ENCODE results near the gene GPR18.
"Not testable (repeated sequence)": the region's sequence is repeated elsewhere in the genome, so short reads cannot be mapped to it uniquely, and the experiment has no call there.

GPR18 gene

DNA sequence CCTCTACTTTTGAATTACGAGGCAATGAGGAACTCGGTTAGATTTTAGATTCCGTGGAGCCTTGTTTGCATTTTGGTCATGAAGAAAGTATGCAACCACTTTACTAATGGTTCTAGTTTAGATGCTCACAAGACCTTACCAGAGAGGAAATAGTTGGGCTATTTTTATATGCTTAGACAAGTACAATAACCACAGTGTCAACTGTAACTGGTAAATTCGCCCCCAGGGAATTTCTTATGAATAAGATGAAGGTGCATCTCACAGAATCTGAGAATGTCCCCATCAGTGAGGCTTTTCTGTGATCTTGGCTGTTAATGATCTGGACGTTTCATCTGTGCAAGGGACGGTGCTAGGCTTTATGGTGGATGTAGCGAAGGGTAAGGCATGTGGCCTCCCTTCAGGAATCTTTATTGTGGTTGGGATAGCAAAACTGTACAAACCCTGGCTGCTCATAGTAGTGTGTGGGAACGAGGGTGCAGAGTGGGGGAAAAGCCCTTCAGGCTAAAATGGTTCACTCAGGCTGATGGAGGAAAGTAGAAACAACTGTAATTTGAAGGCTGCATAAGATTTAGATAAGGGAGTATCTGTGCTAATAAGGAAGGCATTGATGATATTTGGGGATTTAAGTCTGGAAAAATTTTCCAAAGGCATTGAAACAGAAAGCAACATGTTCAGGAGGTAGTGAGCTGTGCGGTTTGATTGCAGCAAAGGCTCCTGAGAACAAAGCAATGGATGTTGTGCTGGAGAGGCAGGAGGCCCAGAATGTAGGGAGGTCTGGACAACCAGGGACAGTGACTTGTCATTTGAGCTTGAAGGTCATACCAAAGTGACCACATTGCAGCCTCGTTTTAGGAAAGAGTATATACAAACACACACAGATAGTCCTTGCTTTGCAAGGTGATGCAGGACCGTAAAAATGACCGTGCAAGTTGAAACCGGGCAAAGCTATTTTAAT lies 29.2 kb downstream of the GPR18 start:
- DNase-seq (ENCODE audit: low spot score): peak; percentile 75

DNA sequence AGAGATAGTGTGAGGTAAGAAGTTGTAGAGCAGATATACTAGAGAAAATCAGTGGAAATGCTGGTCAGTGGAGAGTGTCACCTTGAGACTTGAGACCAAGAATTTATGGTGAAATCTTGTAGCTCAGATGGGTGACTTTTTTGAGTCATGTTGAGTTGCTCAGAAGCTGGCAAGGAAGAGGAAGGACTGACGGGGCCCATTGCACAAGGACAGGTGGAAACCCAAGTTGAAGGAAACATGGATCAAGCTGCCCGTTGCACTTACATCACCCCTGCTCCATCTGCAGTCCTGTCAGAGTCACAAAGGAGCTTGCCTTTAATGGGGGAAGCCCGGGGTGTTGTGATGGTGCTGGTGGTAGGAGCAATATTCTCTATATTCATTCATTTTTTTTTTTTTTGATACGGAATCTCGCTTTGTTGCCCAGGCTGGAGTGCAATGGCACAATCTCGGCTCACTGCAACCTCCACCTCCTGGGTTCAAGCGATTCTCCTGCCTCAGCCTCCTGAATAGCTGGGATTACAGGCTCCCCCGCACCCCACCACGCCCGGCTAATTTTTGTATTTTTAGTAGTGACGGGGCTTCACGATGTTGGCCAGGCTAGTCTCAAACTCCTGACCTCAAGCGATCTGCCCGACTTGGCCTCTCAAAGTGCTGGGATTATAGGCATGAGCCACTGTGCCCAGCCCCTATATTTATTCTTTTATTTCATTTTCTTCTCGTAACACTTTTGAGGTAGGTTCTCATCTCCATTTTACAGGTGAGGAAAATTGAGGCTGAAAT lies 30.1 kb downstream of the GPR18 start:
- no peak for DNase-seq (ENCODE audit: low spot score)

DNA sequence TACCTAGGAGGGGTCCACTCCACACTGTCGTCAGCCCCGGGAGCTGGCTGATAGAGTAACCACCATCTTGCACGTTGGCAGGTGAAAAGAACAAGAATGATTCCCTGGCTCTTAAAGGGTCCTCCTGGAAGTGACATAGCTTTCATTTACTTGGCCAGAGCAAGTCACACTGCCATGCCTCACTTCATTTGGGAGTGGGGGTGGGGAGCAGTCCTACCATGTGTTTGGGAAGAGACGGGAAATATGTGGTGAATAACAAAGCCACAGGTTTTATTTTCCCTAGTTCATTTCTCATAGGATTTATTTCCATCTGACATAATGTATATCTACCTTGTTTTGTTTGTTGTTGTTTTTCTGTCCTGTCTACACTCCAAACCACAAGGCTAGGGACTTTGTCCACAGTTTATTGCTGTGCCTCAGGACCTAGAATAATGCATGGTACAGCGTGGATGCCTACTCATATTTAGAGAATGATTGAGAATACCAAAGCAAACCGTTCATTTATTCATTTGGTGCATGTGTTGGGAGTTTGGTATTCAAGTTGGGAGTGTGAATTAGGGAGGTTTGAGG lies 30.8 kb downstream of the GPR18 start:
- no peak for DNase-seq (ENCODE audit: low spot score)

DNA sequence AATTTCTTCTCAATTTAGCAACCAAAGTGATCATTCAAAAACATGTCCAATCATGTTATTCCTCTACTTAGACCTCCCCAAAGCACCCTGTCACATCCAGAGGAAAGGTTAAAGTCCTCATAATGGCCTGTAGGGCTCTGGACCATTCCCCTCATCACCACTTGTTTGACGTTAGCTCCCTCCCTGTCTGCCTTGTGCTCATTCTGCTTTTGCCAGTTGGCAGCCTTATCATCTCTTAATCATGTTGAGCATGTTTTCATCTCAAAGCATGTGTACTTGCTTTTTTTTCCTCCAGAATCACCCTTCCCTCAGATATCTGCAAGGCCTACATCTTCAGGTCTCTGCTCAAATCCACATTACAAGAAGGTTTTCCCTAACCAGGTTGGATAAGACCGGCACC lies 31.7 kb downstream of the GPR18 start:
- DNase-seq (ENCODE audit: low spot score): no peak

DNA sequence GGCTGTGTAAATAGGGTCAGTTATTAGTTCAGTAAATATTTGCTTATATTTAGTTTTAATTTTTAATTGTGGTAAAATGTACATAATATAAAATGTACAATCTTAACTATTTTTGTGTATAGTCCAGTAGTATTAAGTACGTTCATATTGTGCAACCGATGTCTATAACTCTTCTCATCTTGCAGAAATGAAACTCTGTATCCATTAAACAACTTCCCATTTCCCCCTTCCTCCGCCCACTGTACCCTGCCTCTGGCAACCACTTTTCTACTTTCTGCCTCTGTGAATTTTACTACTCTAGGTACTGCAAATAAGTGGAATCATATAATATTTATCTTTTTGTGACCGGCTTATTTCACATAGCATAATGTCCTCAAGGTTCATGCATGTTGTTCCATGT lies 33.1 kb downstream of the GPR18 start:
- no peak for DNase-seq (ENCODE audit: low spot score)

DNA sequence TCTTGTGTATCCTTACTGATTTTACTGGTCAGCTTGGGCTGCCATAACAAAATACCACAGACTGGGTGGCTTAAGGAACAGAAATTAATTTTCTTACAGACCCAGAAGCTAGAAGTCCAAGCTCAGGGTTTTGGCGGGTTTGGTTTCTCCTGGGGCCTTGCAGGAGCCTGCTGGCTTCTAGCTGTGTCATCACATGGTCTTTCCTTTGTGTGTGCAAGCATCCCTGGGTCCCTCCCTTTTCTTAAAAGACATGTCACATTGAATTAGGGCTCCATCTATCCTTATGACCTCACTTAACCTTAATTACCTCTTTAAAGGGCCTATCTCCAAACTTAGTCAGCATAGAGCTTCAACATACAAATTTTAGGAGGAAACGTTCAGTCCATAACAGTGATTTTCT lies 34.2 kb downstream of the GPR18 start:
- no peak for DNase-seq (ENCODE audit: low spot score)

DNA sequence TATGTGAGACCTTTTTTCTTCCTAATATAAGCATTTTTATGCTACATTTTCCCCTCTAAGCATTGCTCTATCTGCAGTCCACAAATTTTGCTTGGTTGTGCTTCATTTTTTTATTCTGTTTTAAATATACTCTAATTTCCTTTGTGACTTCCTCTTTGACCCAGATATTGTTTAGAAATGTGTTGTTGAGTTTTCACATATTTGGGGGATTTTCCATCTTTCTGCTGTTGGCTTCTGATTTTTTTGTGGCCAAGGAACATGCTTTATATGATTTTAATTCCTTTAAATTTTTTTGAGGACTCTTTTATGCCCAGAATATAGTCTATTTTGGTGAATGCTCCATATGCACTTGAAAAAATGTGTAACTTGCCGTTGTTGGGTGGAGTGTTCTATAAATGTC lies 34.6 kb downstream of the GPR18 start:
- DNase-seq (ENCODE audit: low spot score): no peak

DNA sequence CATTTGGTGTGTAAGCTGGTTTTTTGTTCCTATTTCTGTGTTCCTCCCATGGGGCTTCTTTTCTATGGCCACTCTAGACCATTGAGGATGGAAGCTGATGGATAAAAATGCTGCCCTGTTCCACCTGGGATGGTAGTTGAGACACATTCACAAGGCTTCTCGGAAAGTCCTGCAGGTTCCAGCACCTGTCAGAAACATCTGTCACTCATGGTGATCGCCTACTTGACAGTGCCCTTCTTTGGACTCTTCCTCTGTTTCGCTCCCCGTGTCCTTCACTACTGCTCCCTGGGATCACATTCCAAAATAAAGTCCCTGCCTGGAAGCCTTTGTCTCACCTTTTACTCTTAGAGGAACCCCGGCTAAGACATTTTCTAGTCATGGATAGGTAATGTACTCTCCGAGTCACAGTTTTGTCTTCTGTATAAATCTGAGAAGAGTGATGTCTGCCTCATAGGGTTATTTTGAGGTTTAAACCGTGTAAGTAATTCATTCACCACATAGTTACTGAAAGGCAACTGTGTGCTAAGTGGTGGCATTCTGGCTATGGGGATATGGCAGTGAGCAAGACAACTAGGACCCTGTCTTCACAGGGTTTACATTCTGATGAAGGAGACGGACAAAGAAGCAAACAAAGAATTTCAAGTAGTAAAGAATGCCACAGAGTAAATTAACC lies 36.5 kb downstream of the GPR18 start:
- DNase-seq (ENCODE audit: low spot score): no peak

DNA sequence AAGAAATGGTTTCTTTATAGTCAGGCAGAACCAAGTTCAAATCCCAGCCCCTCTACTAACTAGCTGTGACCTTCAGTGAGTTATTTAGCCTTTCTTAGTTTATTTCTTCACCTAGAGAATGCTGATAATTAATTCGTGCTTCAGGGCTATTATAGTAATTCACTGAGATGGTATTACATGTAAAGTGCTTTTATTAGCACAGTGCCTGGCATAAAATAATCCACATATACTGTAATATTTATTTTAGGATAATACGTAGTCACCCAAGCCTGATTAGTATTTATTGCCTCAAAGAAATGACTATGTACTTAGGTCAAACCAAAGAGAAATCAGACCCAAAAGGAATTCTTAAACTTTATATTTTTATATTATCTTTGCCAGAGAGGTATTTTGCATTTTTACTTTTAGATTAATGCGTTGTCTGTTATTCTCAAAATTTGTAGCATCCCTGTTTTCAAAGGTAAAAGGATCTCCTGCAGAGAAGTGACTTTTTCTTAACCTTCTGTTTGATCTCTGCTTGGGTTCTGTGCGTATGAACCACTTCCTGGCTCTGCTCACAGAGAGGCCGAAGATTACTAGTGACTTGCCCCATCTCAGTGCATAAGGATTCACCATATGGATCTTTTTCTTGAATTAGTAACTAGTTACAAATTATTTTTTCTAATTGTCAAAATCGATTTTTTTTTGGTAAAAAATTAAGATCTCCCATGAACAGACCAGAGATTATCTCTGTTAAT lies 37.8 kb downstream of the GPR18 start:
- no peak for DNase-seq (ENCODE audit: low spot score)

DNA sequence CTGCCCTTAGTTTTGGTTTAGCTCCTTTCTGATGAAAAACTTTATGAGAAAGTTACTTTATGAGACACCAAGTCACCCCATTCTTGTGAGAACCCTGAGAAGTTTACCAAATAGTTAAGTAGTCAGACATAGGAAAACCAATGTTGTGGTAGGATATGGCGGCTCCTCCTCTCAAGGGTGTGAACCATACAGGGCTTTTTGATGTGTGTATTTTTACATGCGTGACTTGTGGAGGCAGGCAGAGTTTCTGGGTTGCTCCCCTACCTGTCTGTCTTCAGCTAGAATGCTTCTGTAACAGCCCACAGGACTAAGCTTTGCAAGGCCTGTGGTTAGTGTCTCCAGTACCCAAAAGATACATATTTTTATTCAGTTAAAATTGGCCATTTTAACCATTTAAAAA lies 39.2 kb downstream of the GPR18 start:
- no peak for DNase-seq (ENCODE audit: low spot score)

DNA sequence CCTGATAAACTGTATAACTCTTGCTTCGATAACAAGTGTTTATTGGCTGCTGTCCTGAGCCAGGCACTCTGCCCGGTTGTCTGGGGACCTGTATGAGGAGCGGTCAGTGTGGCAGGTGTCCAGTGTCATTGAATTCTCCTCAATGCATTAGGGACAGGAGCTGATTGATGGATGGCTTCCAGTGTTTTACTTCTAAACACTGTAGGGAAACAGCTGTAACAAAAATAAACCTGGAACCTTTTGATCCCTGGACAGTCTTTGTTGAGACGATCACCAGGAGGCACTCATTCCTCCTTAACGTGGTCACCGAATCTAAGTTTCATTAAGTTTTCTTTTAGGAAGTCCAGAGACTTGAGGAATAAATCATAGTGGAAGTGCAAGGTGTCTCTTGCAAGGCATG lies 39.6 kb downstream of the GPR18 start:
- no peak for DNase-seq (ENCODE audit: low spot score)

DNA sequence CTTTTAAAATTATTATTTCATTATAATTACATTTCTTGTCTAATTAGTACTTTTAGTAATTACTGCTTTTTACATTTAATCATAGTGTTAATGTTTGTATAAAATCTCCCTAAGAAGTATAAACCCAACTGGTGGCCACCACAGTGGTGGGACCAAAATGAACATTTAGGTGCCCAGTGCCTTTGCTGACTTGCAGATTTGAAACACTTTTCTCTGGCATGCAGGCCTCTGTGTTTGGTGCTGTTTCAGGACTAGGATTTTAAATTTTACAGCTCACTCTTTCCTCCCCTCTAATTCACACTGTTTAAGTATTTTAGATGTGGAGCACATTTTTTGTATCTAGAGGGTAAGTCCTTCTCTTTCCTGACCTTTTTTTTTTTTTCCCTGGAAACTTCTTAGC lies 40.1 kb downstream of the GPR18 start:
- no peak for DNase-seq (ENCODE audit: low spot score)

DNA sequence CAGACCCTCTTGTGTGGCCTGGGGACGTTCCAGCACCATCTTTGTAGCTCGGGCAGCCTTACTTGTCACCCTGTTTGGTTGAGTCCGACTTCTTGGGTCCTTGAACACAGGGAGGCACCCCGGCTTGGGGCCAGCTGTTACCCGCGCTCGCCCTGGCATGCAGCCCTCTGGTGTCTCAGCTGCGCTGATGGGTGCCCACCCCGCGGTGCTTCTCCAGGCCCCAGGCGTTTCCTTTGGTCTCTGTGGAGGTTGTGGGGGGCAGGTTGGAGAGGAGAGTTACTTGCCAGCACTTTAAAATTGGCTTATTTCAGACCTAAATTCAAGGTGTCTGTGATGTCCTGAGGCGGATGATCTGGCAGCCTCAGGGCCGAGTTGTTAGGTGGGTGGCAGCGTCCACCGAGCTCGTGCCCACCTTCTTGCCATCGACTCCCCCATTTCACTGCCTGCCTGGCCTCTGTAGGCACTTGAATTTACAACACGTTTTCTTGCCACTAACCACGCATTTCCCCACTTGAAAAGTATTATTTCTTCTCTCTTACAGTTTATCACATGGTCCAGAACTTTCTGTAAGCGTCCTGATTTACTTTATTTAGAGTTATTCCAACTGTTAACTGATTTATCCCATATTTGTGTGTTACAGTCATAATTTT lies 40.6 kb downstream of the GPR18 start:
- no peak for DNase-seq (ENCODE audit: low spot score)

DNA sequence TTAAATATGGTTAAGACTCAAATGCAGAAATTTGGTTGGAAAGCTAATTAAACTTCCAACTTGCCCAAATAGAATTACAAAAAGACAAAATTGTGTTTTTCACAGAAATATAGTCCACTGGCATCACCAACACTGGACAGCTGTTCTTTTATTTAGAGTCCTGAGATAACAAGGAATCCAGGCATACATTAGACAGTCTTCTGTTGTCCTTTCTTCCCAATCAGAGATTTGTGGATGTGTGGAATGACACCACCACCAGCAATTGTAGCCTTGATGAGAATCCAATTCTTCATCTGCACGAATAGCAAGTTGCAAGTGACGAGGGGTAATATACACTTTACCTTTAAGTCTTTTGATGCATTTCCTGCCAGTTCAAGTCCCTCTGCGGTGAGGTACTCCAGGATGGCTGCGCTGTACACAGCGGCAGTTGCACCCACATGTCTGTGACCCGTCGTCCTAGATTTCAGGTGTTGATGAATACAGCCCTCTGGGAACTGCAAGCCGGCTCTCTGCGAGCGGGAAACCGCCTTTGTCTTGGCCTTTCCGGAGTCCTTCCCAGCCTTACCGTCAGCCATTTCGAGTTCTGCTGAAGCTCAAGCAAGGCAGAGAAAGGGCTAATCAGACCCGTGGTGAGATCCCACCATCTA lies 42.9 kb downstream of the GPR18 start:
- DNase-seq (ENCODE audit: low spot score): no peak

DNA sequence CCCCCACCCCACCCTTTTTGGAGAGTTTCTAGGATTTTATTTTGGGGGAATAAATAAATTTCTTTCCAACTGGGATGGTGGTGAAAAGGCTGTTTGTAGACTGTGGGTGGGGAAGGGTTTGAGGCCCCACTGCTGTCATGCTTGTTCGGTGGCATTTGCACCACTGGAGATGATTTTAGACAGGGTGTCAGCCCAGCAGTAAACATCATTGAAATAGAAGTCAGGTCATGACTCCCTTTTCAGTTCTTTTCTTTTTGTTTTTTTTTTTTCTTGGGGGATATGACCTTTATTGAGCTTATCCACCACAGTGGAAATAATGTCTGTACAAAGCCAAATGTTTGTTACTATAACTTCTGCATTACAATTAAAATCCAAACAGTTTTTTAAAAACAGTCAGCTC lies 43.4 kb downstream of the GPR18 start:
- DNase-seq (ENCODE audit: low spot score): no peak

DNA sequence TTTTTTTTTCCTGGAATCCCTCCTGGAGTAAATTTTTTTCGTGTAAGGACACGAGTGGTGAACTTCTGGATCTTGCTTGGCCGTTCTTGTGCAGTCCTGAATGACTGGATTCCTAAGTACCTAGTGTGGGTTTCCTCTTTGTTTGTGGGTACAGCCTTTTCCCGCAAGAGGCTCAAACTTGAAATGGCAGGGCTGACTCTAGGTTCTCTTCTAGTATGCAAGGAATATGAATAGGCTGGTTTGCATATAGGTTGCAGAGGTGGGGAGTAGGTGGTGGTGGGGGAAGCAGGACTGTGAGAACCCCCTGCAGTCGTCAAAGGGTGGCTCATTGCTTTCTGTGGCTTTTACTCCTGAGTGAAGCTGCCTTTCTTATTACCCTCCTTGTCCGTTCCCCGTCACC lies 43.9 kb downstream of the GPR18 start:
- DNase-seq (ENCODE audit: low spot score): no peak

DNA sequence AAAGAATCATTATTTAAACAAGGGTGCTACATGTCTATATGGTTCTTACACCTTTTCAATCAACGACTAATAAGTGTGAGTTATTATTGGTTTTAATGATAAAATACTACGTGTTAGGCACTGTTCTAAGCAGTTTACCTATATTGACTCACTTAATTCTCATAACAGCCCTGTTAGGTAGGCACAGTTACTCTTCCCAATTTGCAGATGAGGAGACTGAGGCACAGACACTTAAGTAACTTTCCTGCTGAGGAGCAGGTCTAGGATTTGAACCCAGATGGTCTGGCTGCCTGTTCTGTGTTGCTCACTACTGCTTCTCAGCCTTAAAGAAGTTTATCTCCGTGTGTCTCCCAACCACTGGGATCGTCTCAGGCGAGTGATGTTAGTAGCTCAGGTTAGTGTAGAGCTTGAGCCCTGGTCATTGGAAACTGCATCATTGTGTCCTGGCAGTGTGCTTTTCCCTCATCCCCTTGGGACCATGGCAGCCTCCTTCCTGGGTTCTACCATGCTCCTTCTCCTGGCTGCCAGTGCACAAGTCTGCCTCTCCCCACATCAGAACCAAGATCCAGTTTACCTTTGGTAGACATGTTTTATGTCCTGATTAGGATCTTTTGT lies 46.7 kb downstream of the GPR18 start:
- DNase-seq (ENCODE audit: low spot score): no peak

DNA sequence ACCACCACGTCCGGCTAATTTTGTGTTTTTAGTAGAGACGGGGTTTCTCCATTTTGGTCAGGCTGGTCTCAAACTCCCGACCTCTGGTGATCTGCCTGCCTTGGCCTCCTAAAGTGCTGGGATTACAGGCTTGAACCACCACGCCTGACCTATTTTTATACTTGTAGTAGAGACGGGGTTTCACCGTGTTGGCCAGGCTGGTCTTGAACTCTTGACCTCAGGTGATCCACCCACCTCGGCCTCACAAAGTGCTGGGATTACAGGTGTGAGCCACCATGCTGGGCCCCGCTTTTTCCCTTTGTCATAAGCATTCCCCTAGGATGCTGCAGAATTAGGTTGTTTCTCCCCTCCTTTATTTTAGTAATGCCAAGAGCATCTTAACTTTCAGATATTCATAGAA lies 47.6 kb downstream of the GPR18 start:
- not testable (repeated sequence) for DNase-seq (ENCODE audit: low spot score)

DNA sequence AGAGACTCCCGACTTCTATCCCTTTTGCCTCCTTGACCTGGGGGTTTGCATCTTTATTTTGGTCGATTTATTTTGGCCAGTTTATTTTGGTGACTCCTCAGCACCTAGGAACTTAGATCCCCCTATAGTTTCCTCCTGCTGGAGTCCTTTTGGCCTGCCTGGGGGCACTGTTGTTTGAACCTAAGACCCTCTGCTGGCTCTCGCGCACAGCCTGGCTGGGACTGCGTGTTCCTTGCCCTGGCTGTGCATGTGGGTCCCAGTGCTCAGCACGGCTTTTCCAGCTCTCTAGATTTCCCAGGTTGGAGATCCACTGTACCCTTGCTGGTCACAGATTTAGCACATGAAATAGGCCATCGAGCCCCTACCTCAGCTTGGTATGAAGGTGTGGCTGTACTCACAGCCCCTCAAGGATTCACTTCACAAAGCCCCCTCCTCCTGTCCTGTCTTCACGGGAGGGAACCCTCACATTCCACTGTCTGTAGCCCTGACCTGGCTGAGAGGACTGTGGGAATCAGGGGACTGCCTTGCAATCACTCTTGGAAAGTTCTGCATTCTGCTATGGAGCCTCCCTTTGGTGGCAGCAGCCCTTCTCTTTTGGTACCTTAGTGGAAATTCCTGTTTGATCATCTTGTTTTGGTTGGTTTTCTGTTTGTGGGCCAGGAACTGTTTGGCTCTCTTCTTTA lies 49.2 kb downstream of the GPR18 start:
- no peak for DNase-seq (ENCODE audit: low spot score)

DNA sequence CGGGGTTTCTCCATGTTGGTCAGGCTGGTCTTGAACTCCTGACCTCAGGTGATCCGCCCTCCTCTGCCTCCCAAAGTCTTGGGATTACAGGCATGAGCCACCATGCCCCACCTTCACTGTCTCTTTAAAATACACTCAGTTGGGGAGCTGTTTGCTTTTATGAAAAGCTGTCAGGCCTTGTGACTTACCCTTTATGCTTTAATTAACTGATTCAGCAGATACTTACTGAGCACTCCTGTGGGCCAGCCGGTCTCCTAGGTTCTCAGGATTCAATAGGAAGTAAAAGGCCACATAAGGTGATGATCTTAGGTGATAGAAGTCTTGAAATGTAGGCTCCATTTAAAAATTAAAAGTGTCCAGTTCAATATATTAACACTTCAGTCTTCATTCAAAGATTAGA lies 50.0 kb downstream of the GPR18 start:
- DNase-seq (ENCODE audit: low spot score): no peak

Data from AG20443 (cell line).